Panc1 (cell line): ENCODE results near the gene DNTT. TPM values are rescaled to one million over a fixed set of nuclear protein-coding genes. Genes with fewer than 3 reads are reported as not detected.

Experiments
- ATAC-seq: fragments of 200-7000 bp; cut with Tn5 transposase; 2 replicates; pipeline ENCODE4 v1.9.1; 2020; ENCODE audit warnings: mild to moderate bottlenecking, moderate library complexity
- BruUV-seq: library from RNA; stranded (reverse); fragments of 400-500 nt; replicated peaks from 2 replicates; lab custom pipeline; 2021; lab: Mats Ljungman, UMichigan
- CTCF ChIA-PET: fragments of 300-600 bp; sonication (Branson Sonifier 250); formaldehyde crosslinking; loops from one replicate; lab custom pipeline; 2022; ENCODE audit warnings: antibody characterized with exemption; lab: Charles Lee
- POLR2A ChIA-PET: fragments of 300-600 bp; sonication (Branson Sonifier 250); formaldehyde crosslinking; loops from one replicate; lab custom pipeline; 2022; ENCODE audit warnings: antibody characterized with exemption; lab: Charles Lee
- DNase-seq: peaks from one replicate; pipeline ENCODE4 v3.0.0-alpha.2; 2010; ENCODE audit warnings: low read depth, low spot score
- H3K27ac ChIP-seq: 2 replicates; pipeline ENCODE4 v1.5.1; 2011; ENCODE audit warnings: mild to moderate bottlenecking, low read length, inconsistent platforms
- H3K27me3 ChIP-seq: fragments of 200-500 bp; sonication (Bioruptor generic); 2 replicates; pipeline ENCODE4 v1.6.0; 2014; ENCODE audit warnings: low read length, inconsistent platforms; ENCODE audit not compliant: control insufficient read depth, insufficient read depth
- H3K36me3 ChIP-seq: fragments of 200-500 bp; sonication (Bioruptor generic); 2 replicates; pipeline ENCODE4 v1.5.1; 2014; ENCODE audit warnings: inconsistent platforms, mild to moderate bottlenecking, low read length, moderate library complexity; ENCODE audit not compliant: control insufficient read depth, insufficient read depth
- H3K4me1 ChIP-seq: 2 replicates; pipeline ENCODE4 v1.5.1; 2011; ENCODE audit warnings: inconsistent platforms, mild to moderate bottlenecking, low read length, moderate library complexity; ENCODE audit not compliant: control insufficient read depth, insufficient read depth
- H3K4me3 ChIP-seq, 2 experiments: 2 replicates each; pipeline ENCODE4 v1.5.1; 2011 to 2012; ENCODE audit warnings: low read depth in 2 of 2, low read length in 2 of 2, mild to moderate bottlenecking in 2 of 2, inconsistent platforms in 1 of 2, moderate library complexity in 1 of 2
- H3K9me3 ChIP-seq: fragments of 200-500 bp; sonication (Bioruptor generic); 2 replicates; pipeline ENCODE4 v1.5.1; 2014; ENCODE audit warnings: low read depth, mild to moderate bottlenecking, inconsistent platforms, low read length, moderate library complexity; ENCODE audit not compliant: control insufficient read depth, insufficient read depth
- POLR2AphosphoS5 ChIP-seq: IDR thresholded peaks from 2 replicates; pipeline ENCODE4 v1.6.1; 2012; ENCODE audit warnings: mild to moderate bottlenecking, low read depth, low read length, moderate library complexity
- SIN3A ChIP-seq: IDR thresholded peaks from 2 replicates; pipeline ENCODE4 v1.6.1; 2012; ENCODE audit warnings: low read depth, mild to moderate bottlenecking, low read length, moderate library complexity, borderline replicate concordance; ENCODE audit not compliant: insufficient read depth
- TCF7L2 ChIP-seq: IDR thresholded peaks from 2 replicates; pipeline ENCODE4 v1.6.1; 2011; ENCODE audit warnings: mild to moderate bottlenecking, low read depth, low read length, inconsistent platforms
- in situ Hi-C: cut with HindIII; loops from 2 replicates; pipeline ENCODE4 v1.10.0; 2016; ENCODE audit warnings: low sequenced_read_pairs, low pct_unique_long_range_greater_than_20kb
- intact Hi-C: fragments of 100-400 bp; cut with micrococcal nuclease; formaldehyde crosslinking; loops from one replicate; pipeline ENCODE4 v1.10.0; 2022; ENCODE audit not compliant: unreplicated experiment
- total RNA-seq: library from RNA; stranded (reverse); gene quantifications from one replicate; pipeline ENCODE4 v1.2.1, GENCODE V29; 2021; ENCODE audit not compliant: unreplicated experiment
- TF ChIP-seq, protein P1 (sequence below), 2 experiments: IDR thresholded peaks; 2 replicates each; pipeline ENCODE4 v1.6.1; 2011 to 2012; ENCODE audit warnings: low read depth in 2 of 2, control low read depth in 1 of 2, low read length in 1 of 2, mild to moderate bottlenecking in 1 of 2, moderate library complexity in 1 of 2; ENCODE audit not compliant: insufficient read depth in 1 of 2
- TF ChIP-seq, protein P2 (sequence below): fragments of 450-650 bp; IDR thresholded peaks from 2 replicates; pipeline ENCODE4 v1.5.1; 2017; ENCODE audit warnings: mild to moderate bottlenecking

DNTT gene
- total RNA-seq, 1 experiment from 2014 or later = not detected

GRCh38 chr10:96360766-96361165 lies 56.5 kb downstream of the DNTT start:
- Histone ChIP-seq H3K4me3 (no peak overlapping the region), H3K27ac (no peak overlapping the region), H3K4me1 (peaks cover 6% of the 10 kb centered on the region), H3K36me3 (no peaks in the 10 kb centered on the region), H3K27me3 (peaks cover 27% of the 10 kb centered on the region), H3K9me3 (no peaks in the 10 kb centered on the region)
- no peak for DNase-seq
- ChIA-PET POLR2A (no interaction called here), CTCF (no interaction called here)
- in situ Hi-C loops (no loop called here), intact Hi-C loops (no loop called here)
- no peak for TF ChIP-seq SIN3A
- TF ChIP-seq, protein P1, sequence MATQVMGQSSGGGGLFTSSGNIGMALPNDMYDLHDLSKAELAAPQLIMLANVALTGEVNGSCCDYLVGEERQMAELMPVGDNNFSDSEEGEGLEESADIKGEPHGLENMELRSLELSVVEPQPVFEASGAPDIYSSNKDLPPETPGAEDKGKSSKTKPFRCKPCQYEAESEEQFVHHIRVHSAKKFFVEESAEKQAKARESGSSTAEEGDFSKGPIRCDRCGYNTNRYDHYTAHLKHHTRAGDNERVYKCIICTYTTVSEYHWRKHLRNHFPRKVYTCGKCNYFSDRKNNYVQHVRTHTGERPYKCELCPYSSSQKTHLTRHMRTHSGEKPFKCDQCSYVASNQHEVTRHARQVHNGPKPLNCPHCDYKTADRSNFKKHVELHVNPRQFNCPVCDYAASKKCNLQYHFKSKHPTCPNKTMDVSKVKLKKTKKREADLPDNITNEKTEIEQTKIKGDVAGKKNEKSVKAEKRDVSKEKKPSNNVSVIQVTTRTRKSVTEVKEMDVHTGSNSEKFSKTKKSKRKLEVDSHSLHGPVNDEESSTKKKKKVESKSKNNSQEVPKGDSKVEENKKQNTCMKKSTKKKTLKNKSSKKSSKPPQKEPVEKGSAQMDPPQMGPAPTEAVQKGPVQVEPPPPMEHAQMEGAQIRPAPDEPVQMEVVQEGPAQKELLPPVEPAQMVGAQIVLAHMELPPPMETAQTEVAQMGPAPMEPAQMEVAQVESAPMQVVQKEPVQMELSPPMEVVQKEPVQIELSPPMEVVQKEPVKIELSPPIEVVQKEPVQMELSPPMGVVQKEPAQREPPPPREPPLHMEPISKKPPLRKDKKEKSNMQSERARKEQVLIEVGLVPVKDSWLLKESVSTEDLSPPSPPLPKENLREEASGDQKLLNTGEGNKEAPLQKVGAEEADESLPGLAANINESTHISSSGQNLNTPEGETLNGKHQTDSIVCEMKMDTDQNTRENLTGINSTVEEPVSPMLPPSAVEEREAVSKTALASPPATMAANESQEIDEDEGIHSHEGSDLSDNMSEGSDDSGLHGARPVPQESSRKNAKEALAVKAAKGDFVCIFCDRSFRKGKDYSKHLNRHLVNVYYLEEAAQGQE (IDR thresholded peaks at IDR 0.05; ENCODE audit: insufficient read depth in 1 of 2, low read depth in 2 of 2, low read length in 1 of 2) = no peak
- no peak for TF ChIP-seq TCF7L2
- TF ChIP-seq, protein P2, sequence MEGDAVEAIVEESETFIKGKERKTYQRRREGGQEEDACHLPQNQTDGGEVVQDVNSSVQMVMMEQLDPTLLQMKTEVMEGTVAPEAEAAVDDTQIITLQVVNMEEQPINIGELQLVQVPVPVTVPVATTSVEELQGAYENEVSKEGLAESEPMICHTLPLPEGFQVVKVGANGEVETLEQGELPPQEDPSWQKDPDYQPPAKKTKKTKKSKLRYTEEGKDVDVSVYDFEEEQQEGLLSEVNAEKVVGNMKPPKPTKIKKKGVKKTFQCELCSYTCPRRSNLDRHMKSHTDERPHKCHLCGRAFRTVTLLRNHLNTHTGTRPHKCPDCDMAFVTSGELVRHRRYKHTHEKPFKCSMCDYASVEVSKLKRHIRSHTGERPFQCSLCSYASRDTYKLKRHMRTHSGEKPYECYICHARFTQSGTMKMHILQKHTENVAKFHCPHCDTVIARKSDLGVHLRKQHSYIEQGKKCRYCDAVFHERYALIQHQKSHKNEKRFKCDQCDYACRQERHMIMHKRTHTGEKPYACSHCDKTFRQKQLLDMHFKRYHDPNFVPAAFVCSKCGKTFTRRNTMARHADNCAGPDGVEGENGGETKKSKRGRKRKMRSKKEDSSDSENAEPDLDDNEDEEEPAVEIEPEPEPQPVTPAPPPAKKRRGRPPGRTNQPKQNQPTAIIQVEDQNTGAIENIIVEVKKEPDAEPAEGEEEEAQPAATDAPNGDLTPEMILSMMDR = no peak
- ATAC-seq = no peak
- BruUV-seq = no TSS peak

DNA sequence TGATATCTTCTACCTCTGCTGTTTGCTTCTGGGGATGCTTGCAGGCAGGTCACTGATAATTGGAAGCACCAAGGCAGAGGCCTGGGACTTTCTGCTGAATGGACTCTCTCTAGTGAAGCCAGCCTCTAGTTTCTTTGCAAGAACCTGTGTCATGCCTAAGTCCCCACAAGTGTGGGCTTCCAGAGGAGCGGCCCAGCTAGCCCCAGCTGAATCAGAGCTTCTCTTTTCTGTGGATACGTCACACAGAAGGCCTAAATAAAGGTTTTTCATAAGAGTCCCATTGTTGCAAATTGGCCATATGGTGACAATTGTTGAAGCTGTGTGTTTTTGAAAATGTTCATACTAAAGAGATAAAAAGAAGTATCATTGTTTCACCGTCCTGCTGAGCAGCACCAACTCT lies 61.3 kb downstream of the DNTT start:
- intact Hi-C loops (no loop called here), in situ Hi-C loops (no loop called here)
- DNase-seq = no peak
- no peaks in the 10 kb centered on the region for H3K9me3 ChIP-seq
- ATAC-seq = no peak
- peaks cover 18% of the 10 kb centered on the region for H3K4me1 ChIP-seq
- no TSS peak for BruUV-seq
- H3K27me3 ChIP-seq = peaks cover 9% of the 10 kb centered on the region
- H3K36me3 ChIP-seq = no peaks in the 10 kb centered on the region
- TF ChIP-seq, protein P1 (IDR thresholded peaks at IDR 0.05; ENCODE audit: insufficient read depth in 1 of 2, low read depth in 2 of 2, low read length in 1 of 2) = no peak
- TF ChIP-seq POLR2AphosphoS5 = no peak
- TF ChIP-seq, protein P2 = no peak
- no peak for TF ChIP-seq TCF7L2
- TF ChIP-seq SIN3A = no peak
- POLR2A ChIA-PET = no interaction called here
- H3K27ac ChIP-seq = no peak overlapping the region
- CTCF ChIA-PET = no interaction called here
- H3K4me3 ChIP-seq = no peak overlapping the region
